MM.1S (cell line): ENCODE data around the gene CFAP46.

Source experiments
- EZH2 ChIP-seq: fragments of 300-600 bp; sonication (generic); optimal IDR thresholded peaks from 2 replicates; pipeline ENCODE3; 2017; ENCODE audit warnings: low read depth, mild to moderate bottlenecking, antibody characterized with exemption, low read length, mixed read lengths
- TF ChIP-seq, protein P1 (sequence below): fragments of 300-600 bp; sonication (generic); IDR thresholded peaks from 2 replicates; pipeline ENCODE4 v1.5.1; 2016; ENCODE audit warnings: antibody characterized with exemption, low read length, mixed read lengths

DNA sequence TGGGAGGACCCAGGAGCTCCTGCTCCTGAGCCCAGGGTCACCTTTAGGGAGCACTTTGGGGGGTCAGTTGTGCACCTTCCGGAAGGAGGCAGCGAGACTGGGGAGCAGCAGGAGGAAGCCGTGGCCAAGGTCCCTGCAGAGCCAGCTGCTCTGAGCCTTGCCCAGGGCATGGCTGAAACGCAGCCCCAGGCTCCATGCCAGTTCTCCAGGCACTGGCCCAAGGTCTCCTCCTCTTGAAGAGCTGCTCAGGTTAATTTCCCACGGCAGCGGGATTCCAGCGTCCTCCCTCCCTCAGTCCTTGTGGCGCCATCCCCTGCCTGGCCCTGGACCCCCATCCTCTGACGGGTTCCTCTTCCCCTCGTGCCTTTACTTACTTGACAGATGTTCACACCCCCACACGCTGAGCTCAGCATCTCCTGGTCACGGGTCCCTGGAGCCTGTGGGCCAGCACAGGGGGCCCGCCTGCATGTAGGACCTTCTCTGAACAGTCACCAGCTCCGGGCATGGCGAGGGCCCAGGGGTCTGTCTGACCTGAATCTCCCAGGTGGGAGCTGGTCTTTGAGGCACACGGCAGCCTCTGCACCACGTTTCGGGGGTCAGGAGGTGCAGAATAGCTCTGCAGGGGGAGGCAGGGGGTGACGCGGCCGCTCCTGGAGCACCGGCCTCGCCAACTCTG is 16.7 kb upstream of the CFAP46 start:
- TF ChIP-seq, protein P1, sequence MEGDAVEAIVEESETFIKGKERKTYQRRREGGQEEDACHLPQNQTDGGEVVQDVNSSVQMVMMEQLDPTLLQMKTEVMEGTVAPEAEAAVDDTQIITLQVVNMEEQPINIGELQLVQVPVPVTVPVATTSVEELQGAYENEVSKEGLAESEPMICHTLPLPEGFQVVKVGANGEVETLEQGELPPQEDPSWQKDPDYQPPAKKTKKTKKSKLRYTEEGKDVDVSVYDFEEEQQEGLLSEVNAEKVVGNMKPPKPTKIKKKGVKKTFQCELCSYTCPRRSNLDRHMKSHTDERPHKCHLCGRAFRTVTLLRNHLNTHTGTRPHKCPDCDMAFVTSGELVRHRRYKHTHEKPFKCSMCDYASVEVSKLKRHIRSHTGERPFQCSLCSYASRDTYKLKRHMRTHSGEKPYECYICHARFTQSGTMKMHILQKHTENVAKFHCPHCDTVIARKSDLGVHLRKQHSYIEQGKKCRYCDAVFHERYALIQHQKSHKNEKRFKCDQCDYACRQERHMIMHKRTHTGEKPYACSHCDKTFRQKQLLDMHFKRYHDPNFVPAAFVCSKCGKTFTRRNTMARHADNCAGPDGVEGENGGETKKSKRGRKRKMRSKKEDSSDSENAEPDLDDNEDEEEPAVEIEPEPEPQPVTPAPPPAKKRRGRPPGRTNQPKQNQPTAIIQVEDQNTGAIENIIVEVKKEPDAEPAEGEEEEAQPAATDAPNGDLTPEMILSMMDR: no peak
- TF ChIP-seq EZH2: no peak
